NCI-H2029 treated with DMSO at 0.1 percent for 48 hours (cell line): Measurements from ENCODE around the gene RIMS3.
"Not testable (repeated sequence)": the region's sequence is repeated elsewhere in the genome, so short reads cannot be mapped to it uniquely, and the experiment has no call there.

ENCODE experiments used
- DNase-seq: peaks from one replicate; lab custom pipeline; 2025; lab: John Stamatoyannopoulos, UW

Gene RIMS3

DNA sequence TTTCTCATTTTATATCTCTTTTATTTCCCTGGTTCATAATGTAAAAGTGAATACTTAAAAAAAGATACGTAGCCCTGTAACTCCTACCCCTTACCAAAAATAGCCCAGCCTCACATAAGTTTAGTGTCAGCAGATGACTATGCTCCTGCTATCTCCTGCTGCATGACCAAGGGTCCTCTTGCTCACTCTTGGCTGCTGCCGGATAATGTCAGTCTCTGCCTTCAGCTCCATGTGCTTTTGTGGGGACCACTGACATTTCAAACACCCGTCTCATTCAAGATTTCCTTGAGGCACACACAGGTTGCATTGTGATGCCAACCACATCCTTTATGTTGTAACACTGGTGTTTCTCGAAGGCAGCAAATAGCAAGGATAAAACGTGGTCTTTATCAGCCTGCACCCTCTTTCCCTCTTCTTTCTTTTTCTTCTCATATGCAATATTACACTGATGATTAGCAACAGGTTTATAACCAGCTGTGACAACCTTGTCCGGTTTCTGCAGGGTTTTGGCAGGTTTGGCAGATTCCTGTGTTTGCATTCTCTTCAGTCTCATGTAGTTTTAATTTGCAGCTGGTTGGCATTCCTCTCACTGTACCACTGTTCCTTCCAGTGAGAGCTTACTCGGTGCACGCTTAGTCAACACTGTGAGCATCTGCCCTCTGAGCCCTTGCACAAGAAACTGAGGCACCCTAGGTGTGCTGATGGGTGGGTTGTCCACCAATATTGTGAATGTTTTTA lies 71.9 kb downstream of the RIMS3 start:
- no peak for DNase-seq

- DNase-seq: peak; percentile 76
Observed at GRCh38 chr1:40592107-40592803, 73.2 kb downstream of the RIMS3 start.

GRCh38 chr1:40588586-40588985 lies 76.9 kb downstream of the RIMS3 start:
- no peak for DNase-seq

DNA sequence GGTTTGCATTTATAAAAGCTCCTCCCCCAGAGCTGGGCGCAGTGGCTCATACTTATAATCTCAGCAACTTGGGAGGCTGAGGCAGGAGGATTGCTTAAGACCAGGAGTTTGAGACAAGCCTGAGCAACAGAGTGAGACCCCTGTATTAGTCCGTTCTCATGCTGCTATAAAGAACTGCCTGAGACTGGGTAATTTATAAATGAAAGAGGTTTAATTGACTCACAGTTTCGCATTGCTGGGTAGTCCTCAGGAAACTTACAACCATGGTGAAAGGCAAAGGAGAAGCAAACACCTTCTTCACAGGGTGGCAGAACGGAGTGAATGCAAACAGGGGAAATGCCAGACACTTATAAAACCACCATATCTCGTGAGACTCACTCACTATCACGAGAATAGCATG lies 81.5 kb downstream of the RIMS3 start:
- no peak for DNase-seq

DNA sequence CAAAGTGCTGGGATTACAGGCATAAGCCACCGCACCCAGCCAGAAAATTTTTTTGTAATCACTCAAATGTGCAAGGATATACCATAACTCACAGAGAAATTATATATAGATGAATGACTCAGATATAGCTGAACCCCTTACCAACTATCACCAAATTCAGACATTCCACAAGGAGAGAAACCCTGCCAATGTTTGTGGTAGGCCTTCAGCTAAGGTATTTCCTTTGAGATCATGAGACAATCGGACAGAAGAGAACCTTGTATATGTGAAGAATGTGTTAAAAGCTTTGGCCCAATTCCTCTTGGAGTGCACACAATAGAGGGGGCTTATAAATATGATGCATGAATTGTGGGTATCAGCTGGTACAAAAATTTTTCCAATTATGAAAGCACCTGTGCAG lies 83.4 kb downstream of the RIMS3 start:
- DNase-seq: no peak

DNA sequence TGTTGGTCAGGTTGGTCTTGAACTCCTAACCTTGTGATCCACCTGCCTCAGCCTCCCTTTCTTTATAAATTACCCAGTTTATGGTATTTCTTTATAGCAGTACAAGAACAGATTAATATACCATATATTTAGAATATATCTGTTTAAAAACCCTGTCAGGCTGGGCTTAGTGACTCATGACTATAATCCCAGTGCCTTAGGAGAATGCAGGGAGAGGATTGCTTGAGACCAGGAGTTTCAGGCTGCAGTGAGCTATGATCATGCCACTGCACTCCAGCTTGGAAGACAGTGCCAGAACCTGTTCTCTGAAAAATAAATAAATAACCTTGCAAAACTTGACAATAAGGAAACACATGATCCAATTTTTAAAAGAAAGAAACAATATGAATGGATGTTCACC lies 90.1 kb downstream of the RIMS3 start:
- DNase-seq: no peak

DNA sequence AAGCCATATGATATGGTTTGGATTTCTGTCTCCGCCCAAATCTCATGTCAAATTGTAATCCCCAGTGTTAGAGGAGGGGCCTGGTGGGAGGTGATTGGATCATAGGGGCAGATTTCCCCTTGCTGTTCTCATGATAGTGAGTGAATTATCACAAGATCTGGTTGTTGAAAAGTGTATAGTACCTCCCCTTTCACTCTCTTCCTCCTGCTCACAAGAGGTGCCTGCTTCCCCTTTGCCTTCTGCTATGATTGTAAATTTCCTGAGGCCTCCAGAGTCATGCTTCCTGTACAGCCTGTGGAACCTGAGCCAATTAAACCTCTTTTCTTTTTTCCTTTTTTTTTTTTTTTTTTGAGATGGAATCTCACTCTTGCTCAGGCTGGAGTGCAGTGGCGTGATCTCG lies 90.7 kb downstream of the RIMS3 start:
- DNase-seq: not testable (repeated sequence)
